ENCODE data around the gene ADAP1. TPM values are rescaled to one million over a fixed set of nuclear protein-coding genes. Genes with fewer than 3 reads are reported as not detected.
A peak's percentile ranks its signal among the peaks of the same experiment; 100 is the strongest.

ADAP1 gene
- total and polyA plus RNA-seq, 2 of the 13 experiments (the other 11 are each of a cell fraction or from before 2014, with no cell fraction given), result 10.5 to 24.6 TPM

DNA sequence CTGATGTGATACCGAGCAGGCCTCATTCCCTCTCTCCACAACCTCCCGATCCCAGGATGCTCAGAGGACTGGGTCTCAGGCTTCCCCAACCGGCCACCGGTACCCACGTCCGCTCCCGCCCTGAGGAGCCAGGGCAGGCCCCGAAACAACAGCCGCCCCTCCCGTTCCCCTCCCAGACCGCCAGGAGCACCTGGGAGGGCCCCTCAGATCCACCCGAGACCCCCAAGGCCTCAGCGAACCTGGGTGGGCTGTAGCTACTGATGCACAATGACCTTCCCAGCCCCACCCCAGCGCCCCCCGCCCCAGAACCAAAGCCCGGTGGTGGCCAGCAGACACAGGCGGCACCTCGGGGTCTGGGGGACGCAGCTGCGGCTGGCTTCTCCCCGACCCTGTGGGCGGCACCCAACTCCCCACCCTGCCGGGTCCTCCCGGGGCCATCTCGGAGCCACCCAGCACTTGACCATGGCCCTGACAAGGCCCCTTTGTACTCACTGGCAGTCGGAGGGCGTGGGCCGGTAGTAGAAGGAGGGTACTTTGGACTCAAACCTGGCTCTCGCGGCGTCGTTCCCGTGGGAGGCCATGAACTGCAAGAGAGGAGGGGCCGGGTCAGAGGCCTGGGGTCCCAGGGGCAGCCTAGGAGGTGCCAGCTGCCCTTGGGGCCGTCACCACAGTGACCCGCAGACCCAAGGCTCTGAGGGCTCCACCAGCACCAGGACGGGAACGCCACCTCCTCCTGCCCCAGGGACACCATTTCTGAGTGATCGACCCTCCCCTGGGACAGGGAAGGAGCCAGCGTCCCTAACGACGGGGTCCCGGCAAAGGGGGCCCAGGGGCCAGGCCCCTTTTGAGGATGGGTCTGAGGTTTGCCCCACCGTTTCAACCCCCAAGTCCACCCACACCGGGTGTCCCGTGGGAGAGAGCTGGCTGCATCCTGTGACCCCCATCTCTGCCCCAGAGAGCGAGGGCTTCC lies 28.1 kb downstream of the ADAP1 start (continued):
- TF ChIP-seq RCOR2 (CRISPR knock-in tag; IDR thresholded peaks at IDR 0.05), result 0 out of 2 replicates have a peak, but pooled peaks have one; percentile 33
- peak; percentile 63 for TF ChIP-seq THAP11 (CRISPR knock-in tag; IDR thresholded peaks at IDR 0.05)
- 0 out of 2 replicates have a peak, but pooled peaks have one; percentile 11 for TF ChIP-seq HOXA5 (CRISPR knock-in tag; IDR thresholded peaks at IDR 0.05)
- TF ChIP-seq ZNF143 (CRISPR knock-in tag; IDR thresholded peaks at IDR 0.05), result no peak
- TF ChIP-seq HNF4A (CRISPR knock-in tag; IDR thresholded peaks at IDR 0.05), result peak; percentile 97
- TF ChIP-seq ZNF414 (CRISPR knock-in tag; IDR thresholded peaks at IDR 0.05), result 0 out of 2 replicates have a peak, but pooled peaks have one; percentile 17
- TF ChIP-seq DPF2 (CRISPR knock-in tag; IDR thresholded peaks at IDR 0.05; ENCODE audit: borderline replicate concordance, low read depth), result peak; percentile 32; the same call in 1 of the 2 replicates
- TF ChIP-seq TARDBP (CRISPR knock-in tag; IDR thresholded peaks at IDR 0.05), result peak; percentile 89
- TF ChIP-seq NR2F2 (IDR thresholded peaks at IDR 0.05; ENCODE audit: borderline replicate concordance, low read depth), result peak; percentile 85
- TF ChIP-seq ARNT (IDR thresholded peaks at IDR 0.05), result no peak
- TF ChIP-seq SALL2 (CRISPR knock-in tag; IDR thresholded peaks at IDR 0.05), result peak; percentile 69; the same call in 1 of the 2 replicates
- TF ChIP-seq, protein P1, sequence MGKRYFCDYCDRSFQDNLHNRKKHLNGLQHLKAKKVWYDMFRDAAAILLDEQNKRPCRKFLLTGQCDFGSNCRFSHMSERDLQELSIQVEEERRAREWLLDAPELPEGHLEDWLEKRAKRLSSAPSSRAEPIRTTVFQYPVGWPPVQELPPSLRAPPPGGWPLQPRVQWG (CRISPR knock-in tag; IDR thresholded peaks at IDR 0.05; ENCODE audit: borderline replicate concordance, low read depth), result no peak
- TF ChIP-seq GTF2F1 (IDR thresholded peaks at IDR 0.05; ENCODE audit: low read length), result no peak
- 0 out of 2 replicates have a peak, but pooled peaks have one; percentile 27 for TF ChIP-seq PHF20 (CRISPR knock-in tag; IDR thresholded peaks at IDR 0.05)
- TF ChIP-seq MED1 (CRISPR knock-in tag; IDR thresholded peaks at IDR 0.05), result peak; percentile 80
- TF ChIP-seq FOXK1 (CRISPR knock-in tag; IDR thresholded peaks at IDR 0.05; ENCODE audit: borderline replicate concordance, low read depth), result peak; percentile 47; the same call in 1 of the 2 replicates
- TF ChIP-seq ZNF770 (CRISPR knock-in tag; IDR thresholded peaks at IDR 0.05), result no peak
- TF ChIP-seq ZNF670 (CRISPR knock-in tag; IDR thresholded peaks at IDR 0.05; ENCODE audit: borderline replicate concordance), result no peak
- no peak for TF ChIP-seq ZNF451 (CRISPR knock-in tag; IDR thresholded peaks at IDR 0.05)
- TF ChIP-seq SP1 (IDR thresholded peaks at IDR 0.05), result no peak
- TF ChIP-seq SP1 (CRISPR knock-in tag; IDR thresholded peaks at IDR 0.05), result peak; percentile 46; the same call in 1 of the 2 replicates
- TF ChIP-seq, protein P2, sequence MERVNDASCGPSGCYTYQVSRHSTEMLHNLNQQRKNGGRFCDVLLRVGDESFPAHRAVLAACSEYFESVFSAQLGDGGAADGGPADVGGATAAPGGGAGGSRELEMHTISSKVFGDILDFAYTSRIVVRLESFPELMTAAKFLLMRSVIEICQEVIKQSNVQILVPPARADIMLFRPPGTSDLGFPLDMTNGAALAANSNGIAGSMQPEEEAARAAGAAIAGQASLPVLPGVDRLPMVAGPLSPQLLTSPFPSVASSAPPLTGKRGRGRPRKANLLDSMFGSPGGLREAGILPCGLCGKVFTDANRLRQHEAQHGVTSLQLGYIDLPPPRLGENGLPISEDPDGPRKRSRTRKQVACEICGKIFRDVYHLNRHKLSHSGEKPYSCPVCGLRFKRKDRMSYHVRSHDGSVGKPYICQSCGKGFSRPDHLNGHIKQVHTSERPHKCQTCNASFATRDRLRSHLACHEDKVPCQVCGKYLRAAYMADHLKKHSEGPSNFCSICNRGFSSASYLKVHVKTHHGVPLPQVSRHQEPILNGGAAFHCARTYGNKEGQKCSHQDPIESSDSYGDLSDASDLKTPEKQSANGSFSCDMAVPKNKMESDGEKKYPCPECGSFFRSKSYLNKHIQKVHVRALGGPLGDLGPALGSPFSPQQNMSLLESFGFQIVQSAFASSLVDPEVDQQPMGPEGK (CRISPR knock-in tag; IDR thresholded peaks at IDR 0.05), result peak; percentile 75
- TF ChIP-seq RFXAP (CRISPR knock-in tag; IDR thresholded peaks at IDR 0.05; ENCODE audit: borderline replicate concordance), result peak; percentile 59; the same call in 1 of the 2 replicates
- TF ChIP-seq, protein P3, sequence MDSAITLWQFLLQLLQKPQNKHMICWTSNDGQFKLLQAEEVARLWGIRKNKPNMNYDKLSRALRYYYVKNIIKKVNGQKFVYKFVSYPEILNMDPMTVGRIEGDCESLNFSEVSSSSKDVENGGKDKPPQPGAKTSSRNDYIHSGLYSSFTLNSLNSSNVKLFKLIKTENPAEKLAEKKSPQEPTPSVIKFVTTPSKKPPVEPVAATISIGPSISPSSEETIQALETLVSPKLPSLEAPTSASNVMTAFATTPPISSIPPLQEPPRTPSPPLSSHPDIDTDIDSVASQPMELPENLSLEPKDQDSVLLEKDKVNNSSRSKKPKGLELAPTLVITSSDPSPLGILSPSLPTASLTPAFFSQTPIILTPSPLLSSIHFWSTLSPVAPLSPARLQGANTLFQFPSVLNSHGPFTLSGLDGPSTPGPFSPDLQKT (CRISPR knock-in tag; IDR thresholded peaks at IDR 0.05; ENCODE audit: borderline replicate concordance), result no peak
